ENCODE data around the gene LAT.
"Not testable (repeated sequence)": the region's sequence is repeated elsewhere in the genome, so short reads cannot be mapped to it uniquely, and the experiment has no call there.

The LAT gene, protein sequence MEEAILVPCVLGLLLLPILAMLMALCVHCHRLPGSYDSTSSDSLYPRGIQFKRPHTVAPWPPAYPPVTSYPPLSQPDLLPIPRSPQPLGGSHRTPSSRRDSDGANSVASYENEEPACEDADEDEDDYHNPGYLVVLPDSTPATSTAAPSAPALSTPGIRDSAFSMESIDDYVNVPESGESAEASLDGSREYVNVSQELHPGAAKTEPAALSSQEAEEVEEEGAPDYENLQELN

DNA sequence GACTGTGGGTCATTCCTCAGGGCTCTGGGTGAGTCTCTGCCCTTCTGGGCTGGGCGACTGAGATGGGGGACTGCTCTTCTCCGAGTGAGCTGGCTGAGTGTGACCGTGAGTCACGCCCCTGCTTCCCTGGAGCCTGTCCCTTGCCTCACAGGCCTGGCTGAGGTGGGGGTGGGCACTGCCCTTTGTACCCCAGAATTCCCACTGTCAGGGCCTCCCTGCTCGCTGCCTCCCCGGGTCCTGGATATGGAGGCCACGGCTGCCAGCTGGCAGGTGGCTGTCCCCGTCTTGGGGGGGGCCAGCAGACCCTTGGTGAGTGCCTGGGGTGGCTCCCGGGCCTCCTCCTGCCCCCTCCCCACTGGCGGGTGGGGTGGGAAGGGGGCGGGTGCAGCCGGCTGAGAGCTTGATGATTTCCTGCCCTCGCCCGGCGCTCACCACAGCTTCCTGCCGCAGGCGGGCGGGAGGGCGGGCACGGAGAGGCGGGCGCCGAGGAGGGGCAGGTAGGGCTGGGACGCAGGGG, at the start of gene LAT:
TSS of gene LAT (plus strand) at position 434 of the 517 bp plus-strand sequence. CDS start 366 bp downstream, outside the sequence.
- DNase-seq (ENCODE audit: extremely low read depth in 1 of 2, low read depth in 1 of 2), result peak in 1 of 2 donors; percentile 69

DNA sequence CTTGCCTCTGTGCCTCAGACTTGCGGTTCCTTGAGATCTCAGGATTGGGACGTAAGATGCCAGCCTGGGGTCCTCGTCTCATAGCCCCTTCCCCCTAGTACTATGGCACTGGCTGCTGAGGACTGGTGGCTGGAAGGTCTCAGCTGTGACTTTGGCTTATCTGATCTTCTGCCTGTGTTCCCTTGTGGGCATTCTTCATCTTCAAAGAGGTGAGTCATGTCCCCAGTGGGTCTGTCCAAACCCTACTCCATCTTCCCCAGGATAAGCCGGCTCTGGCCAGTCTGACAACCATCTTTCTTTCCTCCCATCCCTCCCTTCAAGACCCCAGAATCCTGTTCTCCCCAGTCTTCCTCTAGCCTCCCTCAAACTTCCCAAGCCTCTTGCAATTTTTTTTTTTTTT, 49.5 kb upstream of the LAT start:
- no peak for DNase-seq (ENCODE audit: extremely low read depth in 1 of 2, low read depth in 1 of 2)

DNA sequence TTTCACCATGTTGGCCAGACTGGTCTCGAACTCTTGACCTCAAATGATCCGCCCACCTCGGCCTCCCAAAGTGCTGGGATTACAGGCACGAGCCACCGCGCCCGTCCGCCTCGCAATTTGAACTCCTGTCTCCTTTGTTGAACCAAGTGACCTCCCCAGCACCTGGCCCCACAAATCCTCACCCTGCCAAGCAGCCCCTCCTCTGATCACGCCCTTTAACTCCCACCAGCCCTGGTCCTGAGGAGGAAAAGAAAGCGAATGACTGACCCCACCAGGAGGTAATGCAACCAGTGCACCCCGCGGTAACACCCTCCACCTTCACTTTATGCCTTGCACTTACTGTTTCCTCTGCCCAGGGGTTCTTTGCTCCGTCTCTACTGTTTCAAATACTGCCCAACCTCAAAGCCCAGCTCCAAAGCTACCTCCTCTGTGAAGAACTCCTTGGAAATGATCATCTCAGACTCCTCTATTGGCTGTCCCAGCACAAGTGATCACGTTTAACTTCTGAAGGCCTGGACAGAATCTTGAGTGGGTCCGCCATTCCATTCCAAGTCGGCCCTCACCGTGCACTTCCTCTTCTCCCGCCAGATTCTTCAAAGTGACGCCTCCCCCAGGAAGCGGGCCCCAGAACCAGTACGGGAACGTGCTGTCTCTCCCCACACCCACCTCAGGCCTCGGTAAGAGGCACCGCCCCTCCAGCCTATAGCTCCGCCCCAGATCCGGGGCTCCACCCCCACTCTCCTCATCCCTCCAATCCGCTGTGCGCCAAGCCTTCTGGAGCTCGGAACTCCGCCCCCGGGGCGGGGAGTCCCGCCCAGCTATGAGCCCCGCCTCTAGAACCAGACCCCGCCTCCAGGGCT, 48.7 kb upstream of the LAT start:
- peak; percentile 45 to 63 for DNase-seq (ENCODE audit: extremely low read depth in 1 of 2, low read depth in 1 of 2)

DNA sequence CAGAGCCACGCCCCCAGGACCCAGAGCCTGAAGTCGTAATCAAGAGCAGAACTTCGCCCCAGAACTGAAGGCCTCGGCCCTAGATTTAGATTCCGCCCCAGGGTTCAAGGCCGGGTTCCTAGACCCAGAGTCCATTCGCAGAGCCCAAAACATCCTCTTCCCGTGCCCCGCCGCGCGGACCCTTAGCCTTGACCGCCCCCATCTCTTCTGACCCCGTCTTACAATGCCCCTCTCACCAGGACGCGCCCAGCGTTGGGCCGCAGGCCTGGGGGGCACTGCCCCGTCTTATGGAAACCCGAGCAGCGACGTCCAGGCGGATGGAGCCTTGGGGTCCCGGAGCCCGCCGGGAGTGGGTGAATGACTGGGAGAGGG, 48.1 kb upstream of the LAT start:
- no peak for DNase-seq (ENCODE audit: extremely low read depth in 1 of 2, low read depth in 1 of 2)

DNA sequence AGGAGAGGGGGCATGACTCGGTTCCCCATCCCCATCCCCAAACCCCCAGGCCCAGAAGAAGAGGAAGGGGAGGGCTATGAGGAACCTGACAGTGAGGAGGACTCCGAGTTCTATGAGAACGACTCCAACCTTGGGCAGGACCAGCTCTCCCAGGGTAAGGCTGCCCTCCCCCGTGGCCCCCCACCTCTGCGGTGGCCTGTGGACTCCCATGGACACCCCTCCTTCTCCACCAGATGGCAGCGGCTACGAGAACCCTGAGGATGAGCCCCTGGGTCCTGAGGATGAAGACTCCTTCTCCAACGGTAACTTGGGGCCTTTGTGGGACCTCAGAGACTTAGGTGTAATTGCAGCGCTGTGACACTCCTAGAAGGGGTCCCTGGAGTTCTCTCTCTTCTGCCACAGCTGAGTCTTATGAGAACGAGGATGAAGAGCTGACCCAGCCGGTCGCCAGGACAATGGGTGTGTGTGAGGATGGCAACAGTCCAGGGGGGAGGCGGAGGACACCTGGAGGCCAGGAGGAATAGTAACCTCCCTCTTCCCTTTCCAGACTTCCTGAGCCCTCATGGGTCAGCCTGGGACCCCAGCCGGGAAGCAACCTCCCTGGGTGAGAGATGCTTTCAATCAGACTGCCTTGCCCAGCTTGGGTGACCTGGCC, 47.5 kb upstream of the LAT start:
- DNase-seq (ENCODE audit: extremely low read depth in 1 of 2, low read depth in 1 of 2), result no peak

DNA sequence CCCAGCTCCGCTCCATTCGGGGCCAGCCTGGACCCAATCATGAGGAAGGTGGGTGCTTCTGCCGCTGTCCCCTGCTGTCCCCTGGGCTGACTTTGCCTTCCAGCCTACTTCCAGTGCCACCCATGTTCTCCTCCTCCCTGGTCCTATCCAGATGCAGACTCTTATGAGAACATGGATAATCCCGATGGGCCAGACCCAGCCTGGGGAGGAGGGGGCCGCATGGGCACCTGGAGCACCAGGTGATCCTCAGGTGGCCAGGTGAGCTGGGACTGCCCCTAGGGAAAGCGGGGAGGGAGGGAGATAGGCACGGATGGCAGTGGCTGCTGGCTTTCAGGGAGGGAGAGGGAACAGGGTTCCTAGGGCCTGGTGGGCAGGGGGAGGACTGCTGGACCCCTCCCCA, 46.1 kb upstream of the LAT start:
- no peak for DNase-seq (ENCODE audit: extremely low read depth in 1 of 2, low read depth in 1 of 2)

DNA sequence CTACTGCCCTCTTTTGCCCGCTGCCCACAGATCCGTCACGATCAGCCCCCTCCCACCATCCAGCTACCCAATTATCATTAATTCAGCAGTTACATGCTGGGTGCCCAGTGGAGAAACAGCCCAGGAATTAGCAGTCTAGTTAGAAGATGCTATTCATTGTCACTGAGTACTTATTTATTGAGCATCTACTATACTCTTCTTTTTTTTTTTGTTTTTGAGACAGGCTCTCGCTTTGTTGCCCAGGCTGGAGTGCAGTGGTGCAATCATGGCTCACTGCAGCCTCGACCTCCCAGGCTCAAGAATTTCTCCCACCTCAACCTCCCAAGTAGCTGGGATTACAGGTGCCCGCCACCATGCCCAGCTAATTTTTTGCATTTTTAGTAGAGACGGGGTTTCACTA, 45.0 kb upstream of the LAT start:
- not testable (repeated sequence) for DNase-seq (ENCODE audit: extremely low read depth in 1 of 2, low read depth in 1 of 2)

DNA sequence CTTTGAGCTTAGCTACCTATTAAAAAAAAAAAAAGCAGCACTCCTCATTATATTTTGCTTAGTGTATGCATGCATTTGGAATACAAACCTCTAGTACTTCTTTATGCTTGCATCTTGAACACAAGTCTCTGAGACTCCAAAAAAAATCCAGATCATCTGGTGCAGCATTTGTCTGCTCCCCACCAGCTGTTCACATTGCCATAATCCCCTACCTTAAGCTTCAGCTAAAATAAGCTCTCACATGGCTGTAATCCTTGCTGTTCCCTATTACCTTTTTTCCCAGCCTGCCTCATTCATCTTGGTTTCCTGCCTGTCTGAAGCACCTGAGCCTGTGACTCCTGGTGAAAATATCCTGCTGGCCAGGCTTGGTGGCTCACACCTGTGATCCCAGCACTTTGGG, 41.6 kb upstream of the LAT start:
- DNase-seq (ENCODE audit: extremely low read depth in 1 of 2, low read depth in 1 of 2), result no peak

DNA sequence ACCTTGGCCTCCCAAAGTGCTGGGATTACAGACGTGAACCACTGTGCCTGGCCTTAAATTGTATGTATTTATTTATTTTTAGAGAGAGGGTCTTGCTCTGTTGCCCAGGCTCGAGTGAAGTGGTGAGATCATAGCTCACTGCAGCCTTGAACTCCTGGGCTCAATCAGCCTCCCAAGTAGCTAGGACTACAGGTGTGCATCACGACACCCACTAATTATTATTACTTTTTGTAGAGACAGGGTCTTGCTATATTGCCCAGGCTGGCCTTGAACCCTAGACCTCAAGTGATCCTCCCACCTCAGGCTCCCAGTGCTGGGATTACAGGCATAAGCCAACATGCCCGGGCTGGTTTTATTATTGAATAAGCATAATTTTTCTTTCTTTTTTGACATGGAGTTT, 38.2 kb upstream of the LAT start:
- DNase-seq (ENCODE audit: extremely low read depth in 1 of 2, low read depth in 1 of 2), result no peak

DNA sequence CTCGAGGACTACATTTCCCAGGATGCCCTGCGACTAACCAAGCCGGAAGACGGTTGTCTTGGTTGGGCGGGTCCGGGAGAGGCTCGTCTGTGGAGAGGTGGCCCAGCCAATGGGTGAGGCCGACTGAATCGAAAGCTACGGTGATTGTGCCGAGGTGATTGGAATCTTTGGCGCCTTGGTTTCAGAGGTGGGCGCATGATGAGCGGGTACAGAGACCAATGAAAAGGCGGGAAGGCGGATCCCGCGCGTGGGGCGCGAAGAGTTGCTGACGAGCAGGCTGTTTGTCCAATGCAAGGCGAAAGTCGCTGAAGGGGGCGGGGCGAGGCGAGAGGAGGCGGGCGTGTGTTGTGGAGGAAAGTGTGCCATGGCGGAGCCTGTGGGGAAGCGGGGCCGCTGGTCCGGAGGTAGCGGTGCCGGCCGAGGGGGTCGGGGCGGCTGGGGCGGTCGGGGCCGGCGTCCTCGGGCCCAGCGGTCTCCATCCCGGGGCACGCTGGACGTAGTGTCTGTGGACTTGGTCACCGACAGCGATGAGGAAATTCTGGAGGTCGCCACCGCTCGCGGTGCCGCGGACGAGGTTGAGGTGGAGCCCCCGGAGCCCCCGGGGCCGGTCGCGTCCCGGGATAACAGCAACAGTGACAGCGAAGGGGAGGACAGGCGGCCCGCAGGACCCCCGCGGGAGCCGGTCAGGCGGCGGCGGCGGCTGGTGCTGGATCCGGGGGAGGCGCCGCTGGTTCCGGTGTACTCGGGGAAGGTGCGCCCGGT, 34.0 kb upstream of the LAT start, which contains the start of gene NFATC2IP:
TSS of gene NFATC2IP (plus strand) at position 290 of the 762 bp plus-strand sequence. CDS start at position 365, 75 bp downstream.
- DNase-seq (ENCODE audit: extremely low read depth in 1 of 2, low read depth in 1 of 2), result peak; percentile 98 to 99

DNA sequence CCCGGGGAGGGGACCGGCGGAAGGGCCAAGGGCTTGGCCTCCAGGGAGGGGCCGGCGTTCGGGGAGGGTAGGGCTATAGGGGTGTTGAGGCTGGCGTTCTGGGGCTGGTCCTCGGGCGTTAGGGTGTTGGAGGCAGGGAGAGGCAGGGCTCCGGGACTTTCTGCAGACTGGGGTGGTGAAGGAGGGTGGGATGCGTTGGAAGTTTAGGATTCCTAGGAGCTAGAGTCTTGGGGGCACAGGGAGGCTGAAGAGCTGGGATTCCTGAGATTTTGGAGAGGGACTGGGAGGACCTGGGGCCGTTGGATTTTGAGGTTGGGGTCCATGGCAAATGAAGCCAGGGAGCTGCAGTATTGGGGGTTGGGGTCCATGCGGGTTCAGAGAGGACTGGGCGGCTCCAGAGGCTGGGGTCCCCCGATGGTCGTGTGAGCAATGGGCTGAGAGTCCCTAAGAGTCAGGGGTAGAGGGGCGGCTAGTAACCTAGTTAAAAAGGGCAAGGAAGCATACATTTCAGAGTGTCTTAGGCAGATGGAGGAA, 33.4 kb upstream of the LAT start:
- DNase-seq (ENCODE audit: extremely low read depth in 1 of 2, low read depth in 1 of 2), result no peak

DNA sequence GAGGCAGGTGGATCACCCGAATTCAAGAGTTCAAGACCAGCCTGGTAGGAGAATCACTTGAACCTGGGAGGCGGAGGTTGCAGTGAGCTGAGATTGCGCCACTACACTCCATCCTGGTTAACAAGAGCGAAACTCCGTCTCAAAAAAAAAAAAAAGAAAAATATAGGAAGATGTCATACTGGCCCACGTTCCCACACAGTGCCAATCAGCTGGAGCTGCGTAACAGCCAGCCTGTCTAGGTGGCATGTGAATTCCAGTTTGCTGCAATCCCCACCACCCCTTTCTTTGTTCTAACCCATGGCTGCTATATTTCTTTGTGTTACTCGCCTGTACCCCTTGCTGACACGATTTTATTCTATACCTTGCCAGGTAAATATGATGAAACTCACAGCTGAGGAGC, 26.6 kb upstream of the LAT start:
- DNase-seq (ENCODE audit: extremely low read depth in 1 of 2, low read depth in 1 of 2), result no peak

DNA sequence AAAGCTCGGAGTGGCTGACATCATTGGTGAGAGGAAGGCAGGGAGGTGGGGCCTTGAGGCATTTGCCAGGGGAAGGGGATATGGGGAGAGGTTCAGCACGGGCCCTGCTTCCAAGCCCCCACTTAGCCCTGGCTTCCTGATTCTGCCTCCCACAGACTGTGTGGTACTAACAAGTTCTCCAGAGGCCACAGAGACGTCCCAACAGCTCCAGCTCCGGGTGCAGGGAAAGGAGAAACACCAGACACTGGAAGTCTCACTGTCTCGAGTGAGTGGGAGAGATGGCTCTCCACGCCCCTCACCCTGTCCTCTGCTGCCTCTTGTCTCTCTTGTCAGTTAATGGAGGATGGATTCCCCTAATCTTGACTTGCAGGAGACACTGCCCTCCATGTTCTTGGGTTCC, 26.0 kb upstream of the LAT start:
- DNase-seq (ENCODE audit: extremely low read depth in 1 of 2, low read depth in 1 of 2), result no peak

DNA sequence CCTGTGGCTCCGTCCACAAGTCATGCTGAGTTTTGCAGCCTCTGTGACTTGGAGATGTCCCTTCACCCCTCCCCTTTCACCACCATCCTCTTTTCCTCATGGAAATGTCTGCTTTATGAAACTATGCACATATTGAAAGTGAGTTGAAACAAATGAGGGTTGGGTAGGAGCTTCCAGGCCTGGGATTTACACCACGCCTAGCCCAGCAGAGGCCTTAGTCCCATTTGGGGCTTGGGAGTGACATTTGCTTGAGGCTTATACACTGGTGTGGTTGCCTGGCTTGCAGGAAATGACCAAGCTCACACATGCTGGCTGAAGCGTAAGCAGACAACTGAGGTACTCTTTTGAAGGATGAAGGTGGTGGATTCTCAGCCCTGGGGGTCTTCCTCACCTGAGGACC, 20.8 kb upstream of the LAT start:
- no peak for DNase-seq (ENCODE audit: extremely low read depth in 1 of 2, low read depth in 1 of 2)

DNA sequence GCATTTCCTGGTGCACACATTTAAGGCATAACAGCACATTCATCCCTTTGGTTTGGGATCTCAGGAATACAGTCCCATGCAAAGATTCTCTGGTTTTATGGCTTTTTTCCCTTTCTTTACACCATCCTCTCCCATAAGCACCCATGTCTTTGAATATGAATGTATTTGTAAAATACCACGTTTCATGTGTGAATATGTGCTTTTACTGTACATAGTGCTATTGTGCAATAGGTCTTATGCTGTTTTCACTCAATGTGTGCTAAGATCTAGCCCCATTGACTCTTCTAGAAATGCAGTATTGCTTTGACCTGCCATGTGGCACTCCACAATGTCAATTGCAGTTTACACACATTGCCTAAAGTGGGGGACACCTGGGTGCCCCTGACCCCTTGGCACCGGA, 20.4 kb upstream of the LAT start:
- DNase-seq (ENCODE audit: extremely low read depth in 1 of 2, low read depth in 1 of 2), result no peak

DNA sequence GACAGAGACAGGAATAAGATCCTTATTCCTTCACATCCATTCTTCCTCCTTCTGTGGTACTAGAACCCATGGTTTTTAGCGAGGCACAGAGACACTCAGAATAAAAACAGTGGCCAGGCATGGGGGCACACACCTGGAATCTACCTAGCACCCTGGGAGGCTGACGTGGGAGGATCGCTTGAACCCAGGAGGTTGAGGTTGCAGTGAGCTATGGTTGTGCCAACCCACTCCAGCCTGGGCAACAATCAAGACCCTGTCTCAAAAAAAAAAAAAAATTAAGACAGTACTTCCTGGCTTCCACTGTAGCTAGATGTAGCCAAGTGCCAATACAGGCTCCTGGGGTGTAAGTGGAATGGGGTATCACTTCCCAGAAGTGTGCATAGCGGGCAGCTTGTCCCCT, 17.7 kb upstream of the LAT start:
- DNase-seq (ENCODE audit: extremely low read depth in 1 of 2, low read depth in 1 of 2), result no peak

DNA sequence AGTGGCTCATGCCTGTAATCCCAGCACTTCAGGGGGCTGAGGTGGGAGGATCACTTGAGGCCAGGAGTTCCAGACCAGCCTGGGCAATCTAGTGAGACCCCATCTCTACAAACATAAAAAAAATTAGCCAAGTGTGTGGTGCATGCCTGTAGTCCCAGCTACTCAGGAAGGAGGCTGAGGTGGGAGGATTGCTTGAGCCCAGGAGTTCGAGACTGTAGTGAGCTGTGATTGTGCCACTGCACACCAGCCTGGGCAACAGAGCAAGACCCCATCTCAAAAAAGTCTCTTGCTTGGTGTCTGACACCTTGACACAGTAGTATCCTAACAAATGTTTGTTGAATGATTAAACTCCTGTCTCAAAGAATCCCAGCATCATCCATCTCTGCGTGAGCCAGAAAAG, 15.2 kb upstream of the LAT start:
- DNase-seq (ENCODE audit: extremely low read depth in 1 of 2, low read depth in 1 of 2), result not testable (repeated sequence)

DNA sequence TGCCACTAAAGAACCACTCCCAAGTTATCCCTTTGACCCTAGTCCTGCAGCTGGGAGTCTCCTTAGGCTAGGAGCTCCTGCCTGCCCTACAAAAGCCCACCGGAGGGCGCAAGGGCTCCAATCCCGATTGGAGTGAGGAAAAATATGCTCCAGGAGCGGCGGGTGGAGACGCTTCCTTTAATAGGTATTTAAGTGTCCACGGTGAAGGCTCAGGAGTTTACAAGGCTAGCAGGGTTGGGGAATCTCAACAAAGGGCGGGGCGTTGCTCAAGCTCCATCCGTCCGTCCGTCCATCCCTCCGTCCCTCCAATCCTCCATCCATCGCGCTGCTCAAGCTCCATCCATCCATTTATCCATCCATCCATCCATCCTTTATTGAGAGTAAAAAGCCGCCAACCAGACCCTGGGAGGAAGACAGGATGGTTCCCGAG, 10.8 kb upstream of the LAT start:
- DNase-seq (ENCODE audit: extremely low read depth in 1 of 2, low read depth in 1 of 2), result no peak

DNA sequence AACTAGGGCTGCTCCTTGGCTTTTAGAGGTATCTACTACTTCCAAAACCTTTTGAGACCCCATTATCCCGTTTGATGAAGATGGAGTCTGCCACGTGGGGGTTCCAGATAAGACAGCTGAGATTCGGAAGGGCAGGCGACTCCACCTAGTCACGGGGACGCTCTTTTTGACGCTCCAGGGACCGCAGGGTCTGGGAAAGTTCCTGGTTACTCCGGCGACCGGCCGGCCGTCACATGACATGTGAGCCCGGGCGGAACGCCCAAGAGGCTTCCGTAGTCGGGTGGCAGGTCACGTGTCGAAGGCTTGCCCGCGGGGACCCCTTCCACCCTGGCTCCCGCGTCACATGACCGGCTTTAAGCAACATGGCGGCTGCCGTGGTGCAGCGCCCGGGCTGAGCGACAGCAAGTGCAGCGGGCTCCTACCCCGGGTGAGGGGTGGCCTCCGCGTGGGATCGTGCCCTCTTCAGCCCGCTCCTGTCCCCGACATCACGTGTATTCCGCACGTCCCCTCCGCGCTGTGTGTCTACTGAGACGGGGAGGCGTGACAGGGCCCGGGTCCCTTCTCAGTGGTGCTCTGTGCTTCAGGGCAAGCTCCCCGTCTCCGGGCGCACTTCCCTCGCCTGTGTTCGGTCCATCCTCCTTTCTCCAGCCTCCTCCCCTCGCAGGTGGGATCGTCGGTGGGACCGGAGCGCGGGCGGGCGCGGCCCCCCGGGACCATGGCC, 10.3 kb upstream of the LAT start, which contains the start of gene SPNS1:
TSS of gene SPNS1 (plus strand) at position 342 of the 721 bp plus-strand sequence. CDS start at position 716, 374 bp downstream.
- peak; percentile 74 to 85 for DNase-seq (ENCODE audit: extremely low read depth in 1 of 2, low read depth in 1 of 2)

DNA sequence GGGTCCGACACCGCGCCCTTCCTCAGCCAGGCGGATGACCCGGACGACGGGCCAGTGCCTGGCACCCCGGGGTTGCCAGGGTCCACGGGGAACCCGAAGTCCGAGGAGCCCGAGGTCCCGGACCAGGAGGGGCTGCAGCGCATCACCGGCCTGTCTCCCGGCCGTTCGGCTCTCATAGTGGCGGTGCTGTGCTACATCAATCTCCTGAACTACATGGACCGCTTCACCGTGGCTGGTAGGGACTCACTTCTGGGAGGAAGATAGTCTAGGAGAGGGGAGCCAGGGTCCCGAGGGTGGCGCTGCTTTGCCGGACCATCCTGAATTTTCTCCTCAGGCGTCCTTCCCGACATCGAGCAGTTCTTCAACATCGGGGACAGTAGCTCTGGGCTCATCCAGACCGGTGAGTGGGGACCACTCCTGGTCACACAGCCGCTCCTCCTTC, 9.7 kb upstream of the LAT start:
- no peak for DNase-seq (ENCODE audit: extremely low read depth in 1 of 2, low read depth in 1 of 2)

All from activated CD8-positive, alpha-beta memory T cell treated with anti-CD3 and anti-CD28 coated beads for 1 hour (primary cell).